SK-N-SH (cell line): ENCODE results near the gene P4HTM. TPM values are rescaled to one million over a fixed set of nuclear protein-coding genes. Genes with fewer than 3 reads are reported as not detected.

ENCODE experiments used
- CTCF ChIA-PET: fragments of 300-600, 350-600 bp; formaldehyde crosslinking; extraction: SDS; loops from one replicate; lab custom pipeline; 2021; lab: Yijun Ruan, JAX
- POLR2A ChIA-PET: fragments of 350-600 bp; sonication (Branson Sonifier 250); formaldehyde crosslinking; extraction: SDS; loops from one replicate; lab custom pipeline; 2020; ENCODE audit warnings: antibody characterized with exemption, inconsistent platforms; lab: Yijun Ruan, JAX
- DNase-seq: peaks from one replicate; pipeline ENCODE4 v3.0.0; 2012
- H2AFZ ChIP-seq: fragments of 200-600 bp; sonication (generic); 2 replicates; pipeline ENCODE4 v1.8.1; 2016; ENCODE audit warnings: antibody characterized with exemption, mild to moderate bottlenecking, low read depth
- H3F3A ChIP-seq: fragments of 200-600 bp; sonication (generic); replicated peaks from 2 replicates; pipeline ENCODE3; 2016; ENCODE audit warnings: antibody characterized with exemption, mild to moderate bottlenecking; ENCODE audit not compliant: insufficient read depth
- H3K27ac ChIP-seq, 2 experiments: fragments of 200-500 bp in 1 of 2; fragments of 200-600 bp in 1 of 2; sonication (Bioruptor generic) in 1 of 2; sonication (generic), shearing (Covaris generic) in 1 of 2; 2 replicates each; pipeline versions ENCODE4 v1.5.1 to v1.6.1; 2014 to 2016; ENCODE audit warnings: low read depth in 2 of 2, inconsistent platforms in 1 of 2, low read length in 1 of 2, mild to moderate bottlenecking in 1 of 2, mixed read lengths in 1 of 2
- H3K27me3 ChIP-seq: fragments of 200-600 bp; sonication (generic), shearing (Covaris generic); 2 replicates; pipeline ENCODE4 v1.6.1; 2016; ENCODE audit warnings: mixed run types; ENCODE audit not compliant: insufficient read depth
- H3K36me3 ChIP-seq, 2 experiments: fragments of 200-500 bp in 1 of 2; fragments of 200-600 bp in 1 of 2; sonication (Bioruptor generic) in 1 of 2; sonication (generic) in 1 of 2; replicated peaks in 1 of 2; 2 replicates each; pipeline versions ENCODE3 to v1.5.1; 2014 to 2016; ENCODE audit warnings: low read length in 1 of 2, mild to moderate bottlenecking in 1 of 2; ENCODE audit not compliant: insufficient read depth in 2 of 2, control insufficient read depth in 1 of 2
- H3K4me1 ChIP-seq, 2 experiments: fragments of 200-500 bp in 1 of 2; fragments of 200-600 bp in 1 of 2; sonication (Bioruptor generic) in 1 of 2; sonication (generic), shearing (Covaris generic) in 1 of 2; 2 replicates each; pipeline versions ENCODE4 v1.5.1 to v1.6.1; 2014 to 2016; ENCODE audit warnings: low read depth in 1 of 2, low read length in 1 of 2, mixed run types in 1 of 2; ENCODE audit not compliant: insufficient read depth in 2 of 2, control insufficient read depth in 1 of 2
- H3K4me2 ChIP-seq: fragments of 200-600 bp; sonication (generic), shearing (Covaris generic); 2 replicates; pipeline ENCODE4 v1.6.1; 2017; ENCODE audit warnings: mixed run types
- H3K4me3 ChIP-seq, 2 experiments: fragments of 200-500 bp in 1 of 2; fragments of 200-600 bp in 1 of 2; sonication (Bioruptor generic) in 1 of 2; sonication (generic), shearing (Covaris generic) in 1 of 2; 2 replicates each; pipeline versions ENCODE4 v1.5.1 to v1.8.1; 2014 to 2016; ENCODE audit warnings: low read depth in 2 of 2, inconsistent platforms in 1 of 2, low read length in 1 of 2, mild to moderate bottlenecking in 1 of 2, mixed read lengths in 1 of 2, moderate library complexity in 1 of 2
- H3K79me2 ChIP-seq: fragments of 200-600 bp; sonication (generic); 2 replicates; pipeline ENCODE4 v1.8.1; 2017; ENCODE audit warnings: mild to moderate bottlenecking; ENCODE audit not compliant: insufficient read depth
- H3K9ac ChIP-seq: fragments of 200-600 bp; sonication (generic); 2 replicates; pipeline ENCODE4 v1.6.1; 2017; ENCODE audit warnings: mixed run types
- H3K9me2 ChIP-seq: fragments of 200-600 bp; sonication (generic); 2 replicates; pipeline ENCODE4 v1.6.1; 2017; ENCODE audit warnings: mixed run types
- H3K9me3 ChIP-seq: fragments of 200-600 bp; sonication (generic); 2 replicates; pipeline ENCODE4 v1.6.1; 2017; ENCODE audit warnings: mixed run types, mild to moderate bottlenecking, moderate library complexity
- H4K20me1 ChIP-seq: fragments of 200-600 bp; sonication (generic); 2 replicates; pipeline ENCODE4 v1.6.1; 2017; ENCODE audit warnings: mild to moderate bottlenecking, mixed run types; ENCODE audit not compliant: insufficient read depth
- CTCF ChIP-seq: fragments of 200-600 bp; sonication (generic); IDR thresholded peaks from 2 replicates; pipeline ENCODE4 v1.6.1; 2017; ENCODE audit warnings: antibody characterized with exemption, mild to moderate bottlenecking, moderate library complexity
- ELF1 ChIP-seq: IDR thresholded peaks from 2 replicates; pipeline ENCODE4 v1.4.0; 2012
- EZH2phosphoT487 ChIP-seq: fragments of 200-600 bp; sonication (generic); IDR thresholded peaks from 2 replicates; pipeline ENCODE4 v1.6.1; 2017; ENCODE audit warnings: low read depth, mixed run types, mild to moderate bottlenecking, antibody characterized with exemption, moderate library complexity, borderline replicate concordance
- FOSL2 ChIP-seq: IDR thresholded peaks from 2 replicates; pipeline ENCODE4 v1.4.0; 2012; ENCODE audit warnings: low read depth, mild to moderate bottlenecking, moderate library complexity, borderline replicate concordance
- FOXM1 ChIP-seq: IDR thresholded peaks from 2 replicates; pipeline ENCODE4 v1.4.0; 2012; ENCODE audit warnings: low read depth, mild to moderate bottlenecking
- IRF3 ChIP-seq: fragments of 150-350 bp; IDR thresholded peaks from 2 replicates; pipeline ENCODE4 v1.6.1; 2016; ENCODE audit warnings: mild to moderate bottlenecking, low read depth, low read length
- JUND ChIP-seq: IDR thresholded peaks from 2 replicates; pipeline ENCODE4 v1.4.0; 2012
- MEF2A ChIP-seq: IDR thresholded peaks from 2 replicates; pipeline ENCODE4 v1.4.0; 2012; ENCODE audit warnings: low read depth, borderline replicate concordance
- MXI1 ChIP-seq: IDR thresholded peaks from 2 replicates; pipeline ENCODE4 v1.6.1; 2012; ENCODE audit warnings: mild to moderate bottlenecking, low read depth, low read length, improper control_type of control experiment
- NFIC ChIP-seq: IDR thresholded peaks from 2 replicates; pipeline ENCODE4 v1.4.0; 2012; ENCODE audit warnings: borderline replicate concordance
- NRF1 ChIP-seq: IDR thresholded peaks from 2 replicates; pipeline ENCODE4 v1.6.1; 2012; ENCODE audit warnings: low read depth, mild to moderate bottlenecking, low read length
- PBX3 ChIP-seq: IDR thresholded peaks from 2 replicates; pipeline ENCODE4; 2012
- RCOR1 ChIP-seq: fragments of 150-350 bp; IDR thresholded peaks from 2 replicates; pipeline ENCODE4 v1.6.1; 2017; ENCODE audit warnings: antibody characterized with exemption, low read length
- REST ChIP-seq: IDR thresholded peaks from 2 replicates; pipeline ENCODE4 v1.6.1; 2012; ENCODE audit warnings: mild to moderate bottlenecking, low read depth, low read length, moderate library complexity
- SMC3 ChIP-seq: IDR thresholded peaks from 2 replicates; pipeline ENCODE4 v1.6.1; 2012; ENCODE audit warnings: low read depth, low read length, improper control_type of control experiment
- TAF1 ChIP-seq: IDR thresholded peaks from 2 replicates; pipeline ENCODE4 v1.6.1; 2012; ENCODE audit warnings: low read depth, mild to moderate bottlenecking, low read length, moderate library complexity, borderline replicate concordance
- TCF12 ChIP-seq: IDR thresholded peaks from 2 replicates; pipeline ENCODE4 v1.4.0; 2012
- TEAD4 ChIP-seq: IDR thresholded peaks from 2 replicates; pipeline ENCODE4 v1.4.0; 2012; ENCODE audit warnings: mild to moderate bottlenecking, borderline replicate concordance; ENCODE audit not compliant: insufficient read depth
- USF2 ChIP-seq: fragments of 150-350 bp; IDR thresholded peaks from 2 replicates; pipeline ENCODE4 v1.6.1; 2017; ENCODE audit warnings: antibody characterized with exemption, low read length, low read depth, borderline replicate concordance
- WGBS: methylation state at CpG from one replicate; pipeline ENCODE4 v1.1.6; 2017; ENCODE audit warnings: low lambda C conversion rate; 5-methylcytosine and 5-hydroxymethylcytosine counted together
- polyA plus RNA-seq, 3 experiments: library from polyadenylated mRNA; depleted of rRNA; stranded (reverse); fragments of >200 nt; gene quantifications; 2 replicates each; pipeline ENCODE4 v1.2.3, GENCODE V29; 2012

P4HTM gene
- polyA plus RNA-seq, 1 of the 3 experiments (the other 2 are of a cell fraction): 21.0 TPM

- POLR2A ChIA-PET: no interaction called here
- no peak overlapping the region for H2AFZ ChIP-seq
- CTCF ChIA-PET: interaction anchor here (0.7 kb wide), 1 partner anchor 45 kb away, joined by 3 read pairs; the partner anchor contains the start of gene P4HTM
Observed at GRCh38 chr3:49034650-49035049, 44.6 kb downstream of the P4HTM start.

More at GRCh38 chr3:49034650-49035049, 44.6 kb downstream of the P4HTM start:
- Histone ChIP-seq H3K9ac (no peak overlapping the region), H3K4me2 (no peak overlapping the region), H3K27ac (no peak overlapping the region), H4K20me1 (no peaks in the 10 kb centered on the region), H3K27me3 (no peaks in the 10 kb centered on the region), H3F3A (peaks cover 32% of the 10 kb centered on the region), H3K9me3 (no peaks in the 10 kb centered on the region), H3K36me3 (peaks cover 41 to 65% of the 10 kb centered on the region in 2 experiments), H3K79me2 (peaks cover 13% of the 10 kb centered on the region), H3K4me3 (no peak overlapping the region), H3K9me2 (no peaks in the 10 kb centered on the region), H3K4me1 (no peaks in the 10 kb centered on the region; a peak in 1 of 4 replicates)
- WGBS: 100% methylated on average over 2 of the region's 2 CpGs
- DNase-seq: no peak
- TF ChIP-seq PBX3: no peak
- no peak for TF ChIP-seq NRF1
- TF ChIP-seq USF2: no peak
- no peak for TF ChIP-seq EZH2phosphoT487
- no peak for TF ChIP-seq TAF1
- no peak for TF ChIP-seq FOSL2
- no peak for TF ChIP-seq RCOR1
- no peak for TF ChIP-seq NFIC
- TF ChIP-seq REST: no peak
- TF ChIP-seq CTCF: no peak
- no peak for TF ChIP-seq MXI1
- no peak for TF ChIP-seq TCF12
- no peak for TF ChIP-seq JUND
- TF ChIP-seq ELF1: no peak
- no peak for TF ChIP-seq IRF3
- no peak for TF ChIP-seq SMC3
- TF ChIP-seq TEAD4: no peak
- TF ChIP-seq FOXM1: no peak
- TF ChIP-seq MEF2A: no peak
